Transverse colon (tissue), 4 donors: ENCODE data around the gene FREM2. TPM values are rescaled to one million over a fixed set of nuclear protein-coding genes. Genes with fewer than 3 reads are reported as not detected.

Experiments used
- DNase-seq: peaks from one replicate; pipeline ENCODE4 v3.0.0-alpha.2; 2019
- H3K27ac ChIP-seq, 4 donors: fragments of 200-600 bp; sonication (generic); 2 replicates each; pipeline ENCODE4 v1.5.1; 2016 to 2018; ENCODE audit warnings: inconsistent platforms in 4 of 4
- H3K27me3 ChIP-seq: fragments of 200-600 bp; sonication (generic); 2 replicates; pipeline ENCODE4 v1.5.1; 2017; ENCODE audit warnings: inconsistent platforms
- H3K36me3 ChIP-seq, 4 donors: fragments of 200-600 bp; sonication (generic); 2 replicates each; pipeline ENCODE4 v1.5.1; 2017 to 2019; ENCODE audit warnings: inconsistent platforms in 4 of 4
- H3K4me1 ChIP-seq, 4 donors: fragments of 200-600 bp; sonication (generic); 2 replicates each; pipeline ENCODE4 v1.5.1; 2017 to 2020; ENCODE audit warnings: inconsistent platforms in 4 of 4
- H3K4me3 ChIP-seq, 4 donors: fragments of 200-600 bp; sonication (generic); 1 replicate in 1 of 4; 2 replicates in 3 of 4; pipeline versions ENCODE4 v1.5.1 to v1.6.1; 2017 to 2019; ENCODE audit warnings: inconsistent platforms in 4 of 4
- H3K9me3 ChIP-seq, 2 donors: fragments of 200-600 bp; sonication (generic); 2 replicates each; pipeline ENCODE4 v1.5.1; 2017 to 2019; ENCODE audit warnings: inconsistent platforms in 2 of 2
- EP300 ChIP-seq: sonication (generic); formaldehyde crosslinking; IDR thresholded peaks from one replicate; pipeline ENCODE4 v1.6.1; 2017; ENCODE audit warnings: antibody characterized with exemption, low read depth
- POLR2A ChIP-seq: fragments of 450-650 bp; IDR thresholded peaks from one replicate; pipeline ENCODE4 v1.6.1; 2016; ENCODE audit warnings: antibody characterized with exemption, mild to moderate bottlenecking, moderate library complexity
- POLR2AphosphoS5 ChIP-seq, 3 donors: sonication (generic); formaldehyde crosslinking; IDR thresholded peaks; one replicate each; pipeline ENCODE4 v1.6.1; 2016; ENCODE audit warnings: antibody characterized with exemption in 3 of 3
- WGBS, 2 donors: methylation state at CpG; one replicate each; pipeline ENCODE4 v1.1.5; 2018; ENCODE audit warnings: low coverage in 1 of 2; 5-methylcytosine and 5-hydroxymethylcytosine counted together
- in situ Hi-C, 4 donors: fragments of 200-750 bp; cut with MboI; loops; one replicate each; pipeline versions ENCODE4 v1.15.0 to v1.15.1; 2017; ENCODE audit warnings: low sequenced_read_pairs in 3 of 4, low pct_ligation_motif_present in 1 of 4, low pct_unique_long_range_greater_than_20kb in 1 of 4
- intact Hi-C: fragments of 100-400 bp; cut with DNase I; formaldehyde crosslinking; loops from one replicate; pipeline ENCODE4 v1.15.1; 2023; ENCODE audit warnings: low total_unique reads
- total RNA-seq, 4 donors: library from RNA; depleted of rRNA; stranded (reverse); fragments of >200 nt; gene quantifications; one replicate each; pipeline ENCODE4 v1.1.0, GENCODE V29; 2016
- TF ChIP-seq, protein P1 (sequence below), 5 experiments: fragments of 200-600 bp in 3 of 5; fragments of 450-650 bp in 2 of 5; sonication (generic) in 3 of 5; IDR thresholded peaks; 1 replicate in 2 of 5; 2 replicates in 3 of 5; pipeline ENCODE4 v1.5.1; 2016 to 2017; ENCODE audit warnings: antibody characterized with exemption in 5 of 5, inconsistent platforms in 3 of 5, mild to moderate bottlenecking in 2 of 5, moderate library complexity in 1 of 5

FREM2 gene
- total RNA-seq, 4 donors from 2014 or later = 0.40 to 2.2 (median 1.2) TPM

DNA sequence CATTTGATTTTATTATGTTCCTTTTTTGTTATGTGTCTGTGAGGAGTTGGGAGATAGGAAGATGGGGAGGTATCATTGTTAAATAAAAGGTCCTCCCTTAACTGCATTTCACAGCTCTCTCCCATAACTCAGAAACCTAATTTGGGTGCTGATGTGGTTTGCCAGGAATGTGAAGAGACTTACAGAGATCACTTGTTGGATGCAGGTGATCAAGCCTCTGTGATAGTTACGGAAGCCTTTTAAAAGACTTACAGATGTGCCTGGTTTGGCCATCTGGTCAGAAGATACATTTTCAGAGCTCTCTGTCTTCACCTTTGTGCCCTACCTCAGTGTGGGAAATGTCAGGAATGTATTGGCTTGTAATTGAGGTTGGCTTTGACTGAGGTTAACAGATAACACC, 157.7 kb downstream of the FREM2 start:
- Histone ChIP-seq H3K4me1 (no peaks in the 10 kb centered on the region), H3K36me3 (no peaks in the 10 kb centered on the region), H3K27ac (no peak overlapping the region), H3K9me3 (no peaks in the 10 kb centered on the region), H3K27me3 (no peaks in the 10 kb centered on the region), H3K4me3 (no peak overlapping the region)
- no peak for TF ChIP-seq EP300
- DNase-seq = no peak
- intact Hi-C loops (no loop called here), in situ Hi-C loops (no loop called here)
- 60 to 100% methylated on average over 1 of the region's 1 CpG for WGBS, 2 donors

DNA sequence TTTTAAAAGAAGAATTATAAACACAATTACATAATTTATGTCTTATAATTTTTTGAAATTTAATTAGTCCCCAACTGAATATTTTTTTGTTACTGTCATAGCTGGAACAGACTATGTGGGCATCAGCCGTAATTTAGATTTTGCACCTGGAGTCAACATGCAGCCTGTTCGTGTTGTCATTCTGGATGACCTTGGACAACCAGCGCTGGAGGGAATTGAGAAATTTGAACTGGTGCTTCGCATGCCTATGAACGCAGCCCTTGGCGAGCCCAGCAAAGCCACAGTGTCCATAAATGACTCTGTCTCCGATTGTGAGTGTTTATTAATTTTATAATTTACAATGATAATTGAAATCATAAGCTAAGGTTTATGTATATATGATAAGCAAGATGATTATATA, 161.5 kb downstream of the FREM2 start:
- 81 to 100% methylated on average over 6 to 7 of the region's 7 CpGs for WGBS, 2 donors
- no peaks in the 10 kb centered on the region for H3K4me1 ChIP-seq
- no peaks in the 10 kb centered on the region for H3K27me3 ChIP-seq
- no peaks in the 10 kb centered on the region for H3K36me3 ChIP-seq
- no peak for DNase-seq
- TF ChIP-seq POLR2AphosphoS5 (IDR thresholded peaks at IDR 0.05) (no peak), POLR2A (no peak), EP300 (no peak)
- TF ChIP-seq, protein P1, sequence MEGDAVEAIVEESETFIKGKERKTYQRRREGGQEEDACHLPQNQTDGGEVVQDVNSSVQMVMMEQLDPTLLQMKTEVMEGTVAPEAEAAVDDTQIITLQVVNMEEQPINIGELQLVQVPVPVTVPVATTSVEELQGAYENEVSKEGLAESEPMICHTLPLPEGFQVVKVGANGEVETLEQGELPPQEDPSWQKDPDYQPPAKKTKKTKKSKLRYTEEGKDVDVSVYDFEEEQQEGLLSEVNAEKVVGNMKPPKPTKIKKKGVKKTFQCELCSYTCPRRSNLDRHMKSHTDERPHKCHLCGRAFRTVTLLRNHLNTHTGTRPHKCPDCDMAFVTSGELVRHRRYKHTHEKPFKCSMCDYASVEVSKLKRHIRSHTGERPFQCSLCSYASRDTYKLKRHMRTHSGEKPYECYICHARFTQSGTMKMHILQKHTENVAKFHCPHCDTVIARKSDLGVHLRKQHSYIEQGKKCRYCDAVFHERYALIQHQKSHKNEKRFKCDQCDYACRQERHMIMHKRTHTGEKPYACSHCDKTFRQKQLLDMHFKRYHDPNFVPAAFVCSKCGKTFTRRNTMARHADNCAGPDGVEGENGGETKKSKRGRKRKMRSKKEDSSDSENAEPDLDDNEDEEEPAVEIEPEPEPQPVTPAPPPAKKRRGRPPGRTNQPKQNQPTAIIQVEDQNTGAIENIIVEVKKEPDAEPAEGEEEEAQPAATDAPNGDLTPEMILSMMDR (IDR thresholded peaks at IDR 0.05) = no peak
- H3K9me3 ChIP-seq = no peaks in the 10 kb centered on the region
- in situ Hi-C loops = no loop called here
- H3K4me3 ChIP-seq = no peak overlapping the region
- H3K27ac ChIP-seq = no peak overlapping the region
- intact Hi-C loops = no loop called here

DNA sequence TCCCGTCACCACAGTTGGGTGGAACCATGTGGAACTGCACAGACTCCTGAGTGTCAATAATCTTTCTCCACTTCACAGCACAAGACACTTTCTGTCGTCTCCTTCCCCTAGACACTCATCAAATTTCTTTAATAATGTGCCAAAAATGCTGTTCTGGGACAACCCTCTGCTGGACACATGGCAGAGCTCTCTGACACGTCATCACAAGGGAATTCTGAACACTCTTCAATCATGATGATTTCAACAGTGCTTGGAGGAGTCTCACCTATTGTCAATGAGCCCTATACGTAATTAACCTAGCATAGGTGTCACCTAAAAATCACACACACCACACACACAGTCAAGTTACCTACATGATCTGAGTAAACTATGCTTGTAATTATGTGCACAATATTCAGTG, 162.4 kb downstream of the FREM2 start:
- intact Hi-C loops = no loop called here

DNA sequence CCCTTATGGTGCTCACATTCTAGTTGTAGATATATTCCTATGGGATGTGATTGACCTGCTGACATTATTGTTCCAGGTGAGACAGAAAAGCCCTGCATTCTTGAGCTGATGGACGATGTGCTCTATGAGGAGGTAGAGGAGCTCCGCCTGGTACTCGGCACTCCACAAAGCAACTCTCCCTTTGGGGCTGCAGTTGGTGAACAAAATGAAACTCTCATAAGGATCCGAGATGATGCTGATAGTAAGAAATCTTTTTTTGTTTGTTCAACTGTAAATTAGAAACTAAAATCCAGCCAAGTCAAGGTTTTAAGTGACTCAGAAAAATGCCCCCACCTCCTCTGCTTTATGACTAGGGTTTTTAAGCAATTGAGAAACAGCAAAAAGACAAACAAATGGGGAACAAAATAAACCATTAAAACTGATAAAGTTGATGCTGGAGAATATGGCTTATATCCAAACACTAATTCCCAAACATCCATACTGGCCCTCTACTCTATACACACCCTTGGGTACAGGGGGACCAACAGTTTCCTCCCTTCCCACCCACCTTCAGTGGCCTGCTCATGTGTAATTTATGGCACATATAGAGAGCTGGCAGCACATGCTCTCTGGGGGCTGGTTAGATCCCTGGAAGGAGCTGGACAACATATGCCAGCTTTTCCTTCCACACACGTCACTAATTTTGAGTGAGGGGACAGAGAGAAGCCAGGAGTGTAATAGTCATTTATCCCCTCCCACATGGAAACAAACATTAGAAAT, 164.2 kb downstream of the FREM2 start:
- TF ChIP-seq EP300 (no peak), POLR2A (no peak), POLR2AphosphoS5 (IDR thresholded peaks at IDR 0.05) (no peak)
- TF ChIP-seq, protein P1 (IDR thresholded peaks at IDR 0.05) = no peak
- Histone ChIP-seq H3K4me1 (no peaks in the 10 kb centered on the region), H3K27ac (no peak overlapping the region), H3K9me3 (no peaks in the 10 kb centered on the region), H3K27me3 (no peaks in the 10 kb centered on the region), H3K36me3 (no peaks in the 10 kb centered on the region), H3K4me3 (no peak overlapping the region)
- WGBS, 2 donors = 77% methylated on average over 5 of the region's 5 CpGs; no CpG with 5 or more reads in 1 of the 2 donors
- in situ Hi-C loops (no loop called here), intact Hi-C loops (no loop called here)
- no peak for DNase-seq

More for the DNA sequence above, 162.4 kb downstream of the FREM2 start:
- no peaks in the 10 kb centered on the region for H3K9me3 ChIP-seq
- H3K36me3 ChIP-seq = no peaks in the 10 kb centered on the region
- no peak overlapping the region for H3K4me3 ChIP-seq
- no peak for TF ChIP-seq POLR2AphosphoS5 (IDR thresholded peaks at IDR 0.05)
- no peak for TF ChIP-seq EP300
- TF ChIP-seq POLR2A = no peak
- TF ChIP-seq, protein P1 (IDR thresholded peaks at IDR 0.05) = no peak
- no peak for DNase-seq
- 59 to 79% methylated on average over 3 to 4 of the region's 4 CpGs for WGBS, 2 donors
- in situ Hi-C loops = no loop called here
- no peaks in the 10 kb centered on the region for H3K4me1 ChIP-seq
- no peak overlapping the region for H3K27ac ChIP-seq
- no peaks in the 10 kb centered on the region for H3K27me3 ChIP-seq
